SH-SY5Y (cell line): ENCODE measurements around the gene LIG4.

ENCODE experiments used
- GATA2 ChIP-seq: IDR thresholded peaks from 2 replicates; pipeline ENCODE4 v1.6.1; 2011; ENCODE audit warnings: mild to moderate bottlenecking, low read depth, low read length
- GATA3 ChIP-seq: IDR thresholded peaks from 2 replicates; pipeline ENCODE4 v1.6.1; 2011; ENCODE audit warnings: low read depth, mild to moderate bottlenecking, low read length, moderate library complexity

GRCh38 chr13:108210551-108210950, 4.8 kb downstream of the LIG4 start:
- TF ChIP-seq GATA2 = no peak
- no peak for TF ChIP-seq GATA3
